Right ventricle myocardium inferior (tissue), 1 donor: ENCODE data around the gene CDH3. TPM values are rescaled to one million over a fixed set of nuclear protein-coding genes. Genes with fewer than 3 reads are reported as not detected.
"Not testable (repeated sequence)": the region's sequence is repeated elsewhere in the genome, so short reads cannot be mapped to it uniquely, and the experiment has no call there.

Experiments
- ATAC-seq: fragments of 200-7000 bp; cut with Tn5 transposase; one replicate; pipeline ENCODE4 v1.9.1; 2020; ENCODE audit warnings: mild to moderate bottlenecking, moderate library complexity
- DNase-seq: peaks from one replicate; pipeline ENCODE4 v3.0.0; 2021; ENCODE audit errors: missing footprints
- intact Hi-C: fragments of 100-400 bp; cut with DNase I; formaldehyde crosslinking; loops from one replicate; pipeline ENCODE4 v1.11.0; 2022
- total RNA-seq: library from RNA; stranded (reverse); fragmentation: NEBNext Ultra II Directional; extraction: Animal tissue kit (Norgen Biotek cat#: 25700); gene quantifications from one replicate; pipeline ENCODE4 v1.2.1, GENCODE V29; 2021
- donor health status: DM: no; HTN: yes; CAD: no; lungs with severe emphysema.

Gene CDH3
- total RNA-seq, 1 donor from 2014 or later = not detected

GRCh38 chr16:68686905-68687304 lies 41.8 kb downstream of the CDH3 start:
- ATAC-seq (no peak), DNase-seq (no peak)
- intact Hi-C loops = no loop called here

- DNase-seq (no peak), ATAC-seq (no peak)
- intact Hi-C loops = no loop called here
These were observed 44.8 kb downstream of the CDH3 start for GRCh38 chr16:68689921-68690320.

GRCh38 chr16:68695575-68695974 lies 50.5 kb downstream of the CDH3 start:
- no peak for DNase-seq
- intact Hi-C loops = no loop called here
- no peak for ATAC-seq

GRCh38 chr16:68696514-68696913 lies 51.4 kb downstream of the CDH3 start:
- intact Hi-C loops = no loop called here
- ATAC-seq (no peak), DNase-seq (no peak)

GRCh38 chr16:68698091-68698490 lies 53.0 kb downstream of the CDH3 start:
- intact Hi-C loops = no loop called here
- ATAC-seq = no peak
- no peak for DNase-seq

- ATAC-seq (no peak), DNase-seq (no peak)
- intact Hi-C loops = loop anchor here (10.0 kb wide), 1 partner anchor 105 kb away; no protein-coding TSS in a partner anchor
These were observed 55.0 kb downstream of the CDH3 start for GRCh38 chr16:68700120-68700519.

- DNase-seq (no peak), ATAC-seq (no peak)
- intact Hi-C loops = loop anchor here (10.0 kb wide), 1 partner anchor 104 kb away; no protein-coding TSS in a partner anchor
These were observed 55.7 kb downstream of the CDH3 start for GRCh38 chr16:68700831-68701230.

- DNase-seq = peak; percentile 70
- ATAC-seq = peak; percentile 59
- intact Hi-C loops = loop anchor here (10.0 kb wide), 1 partner anchor 100 kb away; no protein-coding TSS in a partner anchor
These were observed 59.2 kb downstream of the CDH3 start for GRCh38 chr16:68704232-68704867.

GRCh38 chr16:68707340-68708152 lies 62.4 kb downstream of the CDH3 start:
- peak; percentile 29 for ATAC-seq
- intact Hi-C loops = loop anchor here (10.0 kb wide), 1 partner anchor 97 kb away; no protein-coding TSS in a partner anchor

GRCh38 chr16:68710211-68710610 lies 65.1 kb downstream of the CDH3 start:
- no peak for DNase-seq
- intact Hi-C loops = no loop called here
- ATAC-seq = no peak

More at GRCh38 chr16:68707340-68708152, 62.4 kb downstream of the CDH3 start:
- DNase-seq = no peak

GRCh38 chr16:68711421-68712139 lies 66.5 kb downstream of the CDH3 start:
- DNase-seq (no peak), ATAC-seq (no peak)
- intact Hi-C loops = no loop called here

- ATAC-seq (no peak), DNase-seq (no peak)
- intact Hi-C loops = no loop called here
These were observed 68.3 kb downstream of the CDH3 start for GRCh38 chr16:68713361-68713760.

- intact Hi-C loops = no loop called here
- ATAC-seq (no peak), DNase-seq (no peak)
These were observed 70.4 kb downstream of the CDH3 start for GRCh38 chr16:68715471-68715870.

GRCh38 chr16:68716516-68716915 lies 71.4 kb downstream of the CDH3 start:
- ATAC-seq, DNase-seq, intact Hi-C loops: not testable (repeated sequence)

GRCh38 chr16:68717684-68718083 lies 72.6 kb downstream of the CDH3 start:
- no peak for ATAC-seq
- intact Hi-C loops = no loop called here
- DNase-seq = no peak

GRCh38 chr16:68718590-68718989 lies 73.5 kb downstream of the CDH3 start:
- intact Hi-C loops = no loop called here
- ATAC-seq (no peak), DNase-seq (no peak)

- ATAC-seq (no peak), DNase-seq (no peak)
- intact Hi-C loops = no loop called here
These were observed 74.9 kb downstream of the CDH3 start for GRCh38 chr16:68719993-68720489.

GRCh38 chr16:68722119-68723024 lies 77.3 kb downstream of the CDH3 start:
- DNase-seq (no peak), ATAC-seq (no peak)
- intact Hi-C loops = no loop called here
